Hematopoietic multipotent progenitor cell (in vitro differentiated cells): ENCODE results near the gene ORAI2. TPM values are rescaled to one million over a fixed set of nuclear protein-coding genes. Genes with fewer than 3 reads are reported as not detected.
"Not testable (repeated sequence)": the region's sequence is repeated elsewhere in the genome, so short reads cannot be mapped to it uniquely, and the experiment has no call there.

Experiments
- DNase-seq, 3 donors: peaks; one replicate each; pipeline ENCODE4 v3.0.0-alpha.2; 2011 to 2015; ENCODE audit warnings: low read depth in 2 of 3, low spot score in 2 of 3
- total RNA-seq: library from RNA; depleted of rRNA; stranded (reverse); fragments of >200 nt; gene quantifications from one replicate; pipeline ENCODE4 v1.2.3, GENCODE V29; 2012

Gene ORAI2
- total RNA-seq, 1 donor: 191 TPM

- no peak for DNase-seq
Measured at GRCh38 chr7:102444961-102445673, 11.7 kb downstream of the ORAI2 start.

- no peak for DNase-seq
Measured at GRCh38 chr7:102445674-102446071, 12.3 kb downstream of the ORAI2 start.

- DNase-seq: no peak
Measured at GRCh38 chr7:102446387-102447156, 13.2 kb downstream of the ORAI2 start.

- no peak for DNase-seq
Measured at GRCh38 chr7:102447311-102447710, 13.9 kb downstream of the ORAI2 start.

- no peak for DNase-seq
Measured at GRCh38 chr7:102449136-102449535, 15.8 kb downstream of the ORAI2 start.

- DNase-seq: peak in 2 of 3 donors; percentile 51 to 63
Measured at GRCh38 chr7:102450242-102450641, 16.9 kb downstream of the ORAI2 start.

GRCh38 chr7:102451371-102452054 is 18.1 kb downstream of the ORAI2 start:
- no peak for DNase-seq

- DNase-seq: no peak
Measured at GRCh38 chr7:102452451-102452850, 19.1 kb downstream of the ORAI2 start.

GRCh38 chr7:102453319-102453718 is 19.9 kb downstream of the ORAI2 start:
- DNase-seq: no peak

GRCh38 chr7:102454468-102454867 is 21.1 kb downstream of the ORAI2 start:
- DNase-seq: no peak

GRCh38 chr7:102454932-102455331 is 21.6 kb downstream of the ORAI2 start:
- DNase-seq: not testable (repeated sequence)

- no peak for DNase-seq
Measured at GRCh38 chr7:102455596-102455995, 22.2 kb downstream of the ORAI2 start.

- no peak for DNase-seq
Measured at GRCh38 chr7:102456327-102456726, 23.0 kb downstream of the ORAI2 start.

- no peak for DNase-seq
Measured at GRCh38 chr7:102457352-102457924, 24.1 kb downstream of the ORAI2 start.

- DNase-seq: no peak
Measured at GRCh38 chr7:102459221-102459844, 26.0 kb downstream of the ORAI2 start.

GRCh38 chr7:102460467-102460866 is 27.1 kb downstream of the ORAI2 start:
- DNase-seq: no peak

- peak in 1 of 3 donors; percentile 8 for DNase-seq
Measured at GRCh38 chr7:102463841-102464576, 30.6 kb downstream of the ORAI2 start.

GRCh38 chr7:102464577-102465280 is 31.4 kb downstream of the ORAI2 start, which contains the start of the genes ALKBH4 and LRWD1:
Gene ALKBH4, minus strand, starts transcription at chr7:102464863. Its CDS starts 27 bp downstream, at chr7:102464836.
Gene LRWD1, plus strand, starts transcription at chr7:102464984. Its CDS starts 97 bp downstream, at chr7:102465081.
- DNase-seq: peak; percentile 91 to 95 (median 92)

- no peak for DNase-seq
Measured at GRCh38 chr7:102466097-102466496, 32.7 kb downstream of the ORAI2 start.
